SK-N-SH treated with all-trans-retinoic acid at 6 μM for 48 hours (cell line): ENCODE data around the gene FRMD4A.

ENCODE experiments used
- ATAC-seq: fragments of 200-7000 bp; cut with Tn5 transposase; 3 replicates; pipeline ENCODE4 v1.9.1; 2020; ENCODE audit warnings: mild to moderate bottlenecking, moderate library complexity
- ARNTL ChIP-seq: fragments of 450-650 bp; formaldehyde crosslinking; IDR thresholded peaks from 2 replicates; pipeline ENCODE4 v1.5.0; 2020; ENCODE audit warnings: low read depth, mild to moderate bottlenecking, moderate library complexity, borderline replicate concordance
- BACH2 ChIP-seq: fragments of 250-450 bp; sonication (Bioruptor Pico); IDR thresholded peaks from 2 replicates; pipeline ENCODE4 v1.9.0; 2021; ENCODE audit warnings: mild to moderate bottlenecking, borderline replicate concordance
- CREB5 ChIP-seq: fragments of 250-450 bp; sonication (Bioruptor Pico); IDR thresholded peaks from 2 replicates; pipeline ENCODE4 v1.5.1; 2020; ENCODE audit warnings: low read depth, mild to moderate bottlenecking, moderate library complexity
- GLIS3 ChIP-seq: fragments of 250-450 bp; sonication (Bioruptor Pico); IDR thresholded peaks from 2 replicates; pipeline ENCODE4 v1.5.0; 2020; ENCODE audit warnings: mild to moderate bottlenecking, moderate library complexity
- ISL1 ChIP-seq: fragments of 250-450 bp; sonication (Bioruptor Pico); IDR thresholded peaks from 2 replicates; pipeline ENCODE4 v2.1.2; 2022; ENCODE audit warnings: mild to moderate bottlenecking, moderate library complexity
- PATZ1 ChIP-seq: fragments of 250-450 bp; sonication (Bioruptor Pico); IDR thresholded peaks from 2 replicates; pipeline ENCODE4 v1.8.0; 2020; ENCODE audit warnings: mild to moderate bottlenecking, moderate library complexity, borderline replicate concordance
- POU6F1 ChIP-seq: fragments of 250-450 bp; sonication (Bioruptor Pico); IDR thresholded peaks from 2 replicates; pipeline ENCODE4 v1.8.0; 2021; ENCODE audit warnings: low read depth, mild to moderate bottlenecking, moderate library complexity, borderline replicate concordance
- PPARA ChIP-seq: fragments of 250-450 bp; sonication (Bioruptor Pico); IDR thresholded peaks from 2 replicates; pipeline ENCODE4 v1.5.0; 2020; ENCODE audit warnings: mild to moderate bottlenecking, borderline replicate concordance
- RARB ChIP-seq: fragments of 250-450 bp; sonication (Bioruptor Pico); IDR thresholded peaks from 2 replicates; pipeline ENCODE4 v1.8.0; 2021; ENCODE audit warnings: mild to moderate bottlenecking, moderate library complexity
- TCF4 ChIP-seq: fragments of 250-450 bp; sonication (Bioruptor Pico); IDR thresholded peaks from 2 replicates; pipeline ENCODE4 v1.8.0; 2021; ENCODE audit warnings: mild to moderate bottlenecking, moderate library complexity, borderline replicate concordance
- TSHZ2 ChIP-seq: fragments of 250-450 bp; sonication (Bioruptor Pico); IDR thresholded peaks from 2 replicates; pipeline ENCODE4 v1.5.0; 2020; ENCODE audit warnings: mild to moderate bottlenecking, moderate library complexity
- ZFP3 ChIP-seq: fragments of 250-450 bp; sonication (Bioruptor Pico); IDR thresholded peaks from 2 replicates; pipeline ENCODE4 v1.5.0; 2020; ENCODE audit warnings: mild to moderate bottlenecking, moderate library complexity
- ZFP30 ChIP-seq: fragments of 450-650 bp; formaldehyde crosslinking; IDR thresholded peaks from 2 replicates; pipeline ENCODE4 v1.5.0; 2022; ENCODE audit warnings: mild to moderate bottlenecking, moderate library complexity
- ZNF70 ChIP-seq: fragments of 450-650 bp; formaldehyde crosslinking; IDR thresholded peaks from 2 replicates; pipeline ENCODE4 v1.5.0; 2020; ENCODE audit warnings: mild to moderate bottlenecking, moderate library complexity
- ZNF8 ChIP-seq: fragments of 450-650 bp; formaldehyde crosslinking; IDR thresholded peaks from 2 replicates; pipeline ENCODE4 v1.5.0; 2020; ENCODE audit warnings: mild to moderate bottlenecking, moderate library complexity

The FRMD4A gene

DNA sequence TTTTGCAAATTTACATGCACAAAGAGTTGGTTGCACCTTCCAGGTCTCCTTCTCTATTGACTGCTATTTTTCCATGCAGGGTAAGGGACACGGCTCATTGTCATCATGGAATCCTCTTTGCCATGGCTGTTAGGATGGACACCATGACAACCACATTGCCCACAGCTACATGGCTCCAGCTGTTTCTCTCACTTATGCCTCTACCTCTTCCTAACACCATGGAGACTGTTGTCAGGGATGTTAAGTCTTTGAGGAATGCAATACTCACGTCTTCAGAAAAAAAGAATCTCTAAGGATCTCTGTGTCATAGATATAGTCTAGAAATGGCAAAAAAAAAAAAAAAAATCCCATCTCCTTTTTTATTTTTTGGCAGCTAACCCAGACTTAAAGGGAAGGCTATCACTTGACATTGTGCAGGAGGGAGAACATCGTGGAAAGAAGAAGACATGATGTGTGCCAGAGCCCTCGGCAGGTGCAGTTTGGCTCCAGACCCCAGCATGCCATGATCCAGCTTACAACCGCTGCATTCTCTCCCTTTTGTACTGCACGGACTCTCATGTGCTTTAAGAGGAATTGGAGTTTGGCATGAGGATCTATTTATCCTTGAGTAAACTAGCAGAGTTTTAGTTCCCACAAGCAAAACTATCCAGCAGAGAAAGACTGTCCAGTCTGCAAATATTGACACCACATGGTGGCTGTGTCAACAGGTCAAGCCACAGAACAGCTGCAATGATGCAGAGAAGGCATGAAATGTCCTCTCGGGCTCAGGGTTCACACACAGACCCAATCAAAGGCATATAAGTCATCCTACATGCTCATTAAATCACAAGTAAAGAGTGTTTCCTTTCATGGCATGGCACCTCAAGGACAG lies 70.8 kb downstream of the FRMD4A start:
- no peak for TF ChIP-seq TCF4 (CRISPR knock-in tag)
- no peak for TF ChIP-seq PATZ1
- no peak for ATAC-seq

DNA sequence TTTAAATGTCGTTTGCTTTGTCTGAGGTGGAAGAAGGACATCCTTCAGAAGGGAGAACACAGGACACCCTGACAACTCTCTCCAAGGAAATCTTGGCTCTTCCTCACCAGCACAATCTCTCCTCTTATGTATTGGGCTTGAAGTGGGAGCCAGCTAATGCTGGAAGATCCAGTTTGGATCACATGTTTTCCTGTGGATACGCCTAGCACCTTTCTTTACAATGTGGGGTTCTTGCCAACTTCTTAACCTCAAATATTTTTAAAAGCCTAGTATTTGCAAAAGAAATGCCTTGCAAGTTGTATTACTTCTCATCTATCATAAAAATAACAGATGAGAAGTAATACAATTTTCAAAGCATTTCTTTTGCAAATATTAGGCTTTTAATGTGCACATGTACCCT lies 76.4 kb downstream of the FRMD4A start:
- no peak for ATAC-seq
- no peak for TF ChIP-seq ZNF70
- no peak for TF ChIP-seq TSHZ2 (CRISPR knock-in tag)
- no peak for TF ChIP-seq GLIS3
- TF ChIP-seq BACH2, result no peak
- no peak for TF ChIP-seq POU6F1 (CRISPR knock-in tag)
- TF ChIP-seq ZFP3, result no peak
- no peak for TF ChIP-seq PATZ1

DNA sequence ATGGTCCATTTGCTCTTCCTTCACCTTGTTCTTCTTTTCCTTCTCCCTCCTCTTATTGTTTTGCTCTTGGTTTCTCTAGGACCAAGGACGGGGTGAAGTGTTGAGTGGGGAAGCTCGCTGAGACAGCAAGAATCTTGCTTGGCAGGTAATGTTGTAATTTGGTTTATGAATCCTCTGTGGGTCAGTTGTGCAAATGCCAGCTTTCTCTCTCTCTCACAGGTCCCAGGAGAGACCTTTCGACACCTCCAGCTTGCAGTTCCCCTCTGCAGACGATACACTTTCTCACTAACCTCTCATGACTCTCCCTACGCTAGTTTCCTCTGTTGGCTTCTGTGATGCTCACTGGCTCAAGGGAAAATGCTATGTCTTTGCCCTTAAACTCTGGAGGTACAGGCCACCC lies 77.0 kb downstream of the FRMD4A start:
- no peak for ATAC-seq
- TF ChIP-seq ARNTL (CRISPR knock-in tag), result no peak
- TF ChIP-seq POU6F1 (CRISPR knock-in tag), result no peak
- no peak for TF ChIP-seq ZFP30 (CRISPR knock-in tag)
- no peak for TF ChIP-seq ISL1 (CRISPR knock-in tag)
- TF ChIP-seq RARB (CRISPR knock-in tag), result no peak
- no peak for TF ChIP-seq PPARA (CRISPR knock-in tag)
- TF ChIP-seq CREB5 (CRISPR knock-in tag), result no peak
- TF ChIP-seq PATZ1, result no peak
- no peak for TF ChIP-seq ZNF8 (CRISPR knock-in tag)
- no peak for TF ChIP-seq GLIS3
